GM11168 (cell line): Measurements from ENCODE around the gene PLEKHG4B.

Experiments used
- in situ Hi-C: fragments of 300-500 bp; cut with MboI; formaldehyde crosslinking; loops from one replicate; pipeline ENCODE4 v1.12.0; 2022; ENCODE audit warnings: low sequenced_read_pairs; ENCODE audit not compliant: unreplicated experiment

The PLEKHG4B gene

DNA sequence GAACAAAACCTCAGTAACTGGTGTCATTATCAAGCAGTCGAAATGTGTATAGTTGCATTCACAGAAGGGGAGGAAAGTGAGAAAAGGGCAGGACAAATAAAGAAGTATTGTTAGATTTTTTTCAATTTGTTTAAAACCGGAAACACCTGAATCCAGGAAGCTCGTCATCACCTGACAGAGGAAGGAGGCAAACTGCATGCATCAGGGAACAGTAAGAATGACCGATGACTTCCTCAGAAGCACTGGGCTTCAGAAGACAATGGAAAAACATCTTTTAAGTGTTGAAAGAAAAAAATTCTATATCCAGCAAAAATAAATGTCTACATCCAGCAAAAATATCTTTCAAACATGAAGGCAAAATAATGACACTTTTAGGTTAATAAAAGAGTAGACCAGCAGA is 29.5 kb downstream of the PLEKHG4B start:
- in situ Hi-C loops, result no loop called here

DNA sequence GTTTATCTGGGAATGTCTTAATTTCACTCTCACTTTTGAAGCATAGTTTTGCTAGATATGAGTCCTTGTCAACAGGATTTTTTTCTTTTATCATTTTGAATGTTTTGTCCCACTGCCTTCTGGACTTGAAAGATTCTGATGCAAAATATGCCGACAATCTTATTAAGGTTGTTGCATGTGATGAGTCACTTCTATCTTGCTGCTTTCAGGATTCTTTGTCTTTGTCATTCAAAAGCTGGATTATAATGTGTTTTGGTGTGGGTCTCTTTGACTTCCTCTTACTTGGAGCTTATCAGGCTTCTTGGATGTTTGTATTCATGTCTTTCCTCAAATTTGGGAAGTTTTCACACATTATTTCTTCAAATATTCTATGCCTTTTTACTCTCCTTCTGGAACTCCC is 33.8 kb downstream of the PLEKHG4B start:
- in situ Hi-C loops, result no loop called here

DNA sequence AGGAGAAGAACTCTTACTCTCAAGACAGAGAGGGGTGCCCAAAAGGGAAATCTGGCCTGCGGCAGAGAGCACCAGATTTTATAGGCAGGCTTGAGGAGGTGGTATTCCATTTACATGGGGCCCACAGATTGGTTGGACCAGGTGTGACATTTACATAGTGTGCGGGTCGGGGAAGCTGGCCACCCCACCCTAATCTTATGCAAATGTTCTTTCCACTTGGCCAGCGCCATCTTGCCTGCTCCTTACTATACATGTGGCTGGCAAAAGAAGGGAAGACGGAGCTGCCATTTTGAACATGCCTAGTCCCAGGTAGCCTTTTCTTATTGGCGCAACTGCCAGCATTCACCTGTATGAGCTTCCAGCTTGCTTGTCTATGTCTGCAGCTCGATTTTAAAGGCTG is 34.8 kb downstream of the PLEKHG4B start:
- in situ Hi-C loops, result no loop called here

DNA sequence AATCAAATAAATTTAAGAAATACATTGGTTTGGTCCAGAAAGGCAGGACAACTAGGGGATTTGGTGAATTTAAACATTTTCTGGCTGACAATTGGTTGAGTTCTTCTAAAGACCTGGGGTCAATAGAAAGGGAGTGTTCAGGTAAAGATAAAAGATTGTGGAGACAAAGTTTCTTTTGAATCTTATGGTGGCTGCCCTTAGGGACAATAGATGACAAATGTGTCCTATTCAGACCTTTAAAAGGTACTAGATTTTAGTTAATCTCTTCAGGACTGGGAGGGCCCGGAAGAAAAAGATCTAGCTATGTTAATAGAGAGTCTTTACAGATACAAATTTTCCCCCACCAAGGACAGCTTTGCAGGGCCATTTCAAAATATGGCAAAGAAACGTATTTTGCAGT is 35.9 kb downstream of the PLEKHG4B start:
- in situ Hi-C loops, result no loop called here

GRCh38 chr5:128446-128845 is 36.5 kb downstream of the PLEKHG4B start:
- in situ Hi-C loops, result no loop called here

DNA sequence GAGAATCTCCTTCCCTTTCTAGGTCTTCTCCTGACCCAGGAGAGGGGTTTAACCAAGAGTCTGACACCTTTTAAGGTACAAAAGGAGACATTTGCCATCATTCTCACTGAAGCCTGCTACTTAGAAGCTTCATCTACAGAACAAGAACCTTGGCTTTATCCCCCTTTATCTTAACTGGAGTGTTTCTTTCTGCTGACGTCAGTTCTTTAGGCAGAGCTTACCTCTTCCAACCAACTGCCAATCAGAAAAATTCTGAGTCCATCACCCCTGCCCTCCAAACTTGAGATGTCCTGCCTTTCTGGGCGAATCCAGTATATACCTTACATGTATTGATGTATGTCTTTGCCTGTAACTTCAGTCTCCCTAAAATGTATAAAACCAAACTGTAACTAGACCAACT is 37.2 kb downstream of the PLEKHG4B start:
- in situ Hi-C loops, result no loop called here

- in situ Hi-C loops, result no loop called here
These were observed 37.9 kb downstream of the PLEKHG4B start for GRCh38 chr5:129820-130219.

- in situ Hi-C loops, result no loop called here
These were observed 38.7 kb downstream of the PLEKHG4B start for GRCh38 chr5:130601-131131.

DNA sequence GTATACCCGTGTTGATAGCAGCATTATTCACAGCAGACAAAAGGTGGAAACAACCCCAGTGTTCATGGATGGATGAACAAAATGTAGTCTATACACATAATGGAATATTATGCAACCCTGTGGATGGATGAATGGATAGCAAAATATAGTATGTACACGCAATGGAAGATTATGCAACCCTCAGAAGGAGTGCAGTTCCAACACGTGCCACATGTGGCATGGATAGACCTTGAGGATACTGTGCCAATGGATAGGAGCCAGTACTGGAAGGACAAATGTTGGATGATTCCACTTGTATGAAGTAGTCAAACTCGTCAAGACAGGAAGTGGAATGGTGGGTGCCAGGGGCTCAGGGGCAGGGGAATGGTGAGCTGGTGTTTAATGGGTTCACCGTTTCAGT is 44.9 kb downstream of the PLEKHG4B start:
- in situ Hi-C loops, result no loop called here

- in situ Hi-C loops, result no loop called here
These were observed 45.8 kb downstream of the PLEKHG4B start for GRCh38 chr5:137741-138140.

GRCh38 chr5:138936-139335 is 47.0 kb downstream of the PLEKHG4B start:
- in situ Hi-C loops, result no loop called here

DNA sequence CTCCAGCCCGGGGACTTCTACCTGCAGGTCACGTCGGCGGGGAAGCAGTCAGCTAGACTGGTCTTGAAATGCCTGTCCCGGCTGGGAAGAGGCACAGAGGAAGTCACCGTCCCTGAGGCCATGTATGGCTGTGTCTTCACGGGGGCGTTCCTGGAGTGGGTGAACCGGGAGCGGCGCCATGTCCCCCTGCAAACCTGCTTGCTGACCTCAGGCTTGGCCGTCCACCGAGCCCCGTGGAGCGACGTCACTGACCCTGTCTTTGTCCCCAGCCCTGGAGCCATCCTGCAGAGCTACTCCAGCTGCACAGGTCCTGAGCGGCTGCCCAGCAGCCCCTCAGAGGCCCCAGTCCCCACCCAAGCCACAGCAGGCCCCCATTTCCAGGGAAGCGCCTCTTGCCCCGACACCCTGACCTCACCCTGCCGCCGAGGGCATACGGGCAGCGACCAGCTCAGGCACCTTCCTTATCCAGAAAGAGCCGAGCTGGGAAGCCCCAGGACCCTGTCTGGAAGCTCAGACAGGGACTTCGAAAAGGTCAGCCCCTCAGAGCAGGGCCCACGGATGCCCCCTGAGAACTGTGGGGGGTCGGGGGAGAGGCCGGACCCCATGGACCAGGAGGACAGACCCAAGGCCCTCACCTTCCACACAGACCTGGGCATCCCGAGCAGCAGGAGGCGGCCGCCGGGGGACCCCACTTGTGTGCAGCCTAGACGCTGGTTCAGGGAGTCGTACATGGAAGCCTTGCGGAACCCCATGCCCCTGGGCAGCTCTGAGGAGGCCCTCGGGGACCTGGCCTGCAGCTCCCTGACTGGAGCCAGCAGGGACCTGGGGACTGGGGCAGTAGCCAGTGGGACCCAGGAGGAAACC is 47.8 kb downstream of the PLEKHG4B start:
- in situ Hi-C loops, result no loop called here

DNA sequence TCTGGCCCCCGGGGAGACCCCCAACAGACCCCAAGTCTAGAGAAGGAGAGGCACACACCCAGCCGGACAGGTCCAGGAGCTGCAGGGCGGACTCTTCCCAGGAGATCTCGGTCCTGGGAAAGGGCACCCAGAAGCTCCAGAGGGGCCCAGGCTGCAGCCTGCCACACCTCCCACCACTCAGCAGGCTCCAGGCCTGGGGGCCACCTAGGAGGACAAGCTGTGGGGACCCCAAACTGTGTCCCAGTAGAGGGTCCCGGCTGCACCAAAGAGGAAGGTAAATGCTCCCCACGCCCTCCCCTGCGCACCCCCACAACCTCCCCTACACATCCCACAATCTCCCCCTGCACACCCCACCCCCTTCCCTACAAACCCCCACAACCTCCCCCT is 48.5 kb downstream of the PLEKHG4B start:
- in situ Hi-C loops, result no loop called here

GRCh38 chr5:141211-141610 is 49.2 kb downstream of the PLEKHG4B start:
- in situ Hi-C loops, result no loop called here

- in situ Hi-C loops, result no loop called here
These were observed 49.8 kb downstream of the PLEKHG4B start for GRCh38 chr5:141761-142160.

GRCh38 chr5:142246-142810 is 50.4 kb downstream of the PLEKHG4B start:
- in situ Hi-C loops, result no loop called here

DNA sequence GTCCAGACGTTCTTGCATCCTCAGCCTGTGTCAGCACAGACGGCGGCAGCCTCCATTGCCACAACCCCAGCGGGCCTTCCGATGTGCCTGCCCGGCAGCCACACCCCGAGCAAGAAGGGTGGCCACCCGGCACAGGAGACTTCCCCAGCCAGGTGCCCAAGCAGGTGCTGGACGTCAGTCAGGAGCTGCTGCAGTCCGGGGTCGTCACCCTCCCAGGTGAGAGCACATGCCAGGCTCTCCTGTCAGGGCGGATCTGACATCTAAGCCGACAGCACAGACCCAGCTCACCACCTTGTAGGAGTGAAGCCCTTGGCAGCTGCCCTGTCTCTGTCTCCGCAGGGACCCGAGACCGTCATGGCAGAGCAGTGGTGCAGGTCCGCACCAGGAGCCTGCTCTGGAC is 51.1 kb downstream of the PLEKHG4B start:
- in situ Hi-C loops, result no loop called here

DNA sequence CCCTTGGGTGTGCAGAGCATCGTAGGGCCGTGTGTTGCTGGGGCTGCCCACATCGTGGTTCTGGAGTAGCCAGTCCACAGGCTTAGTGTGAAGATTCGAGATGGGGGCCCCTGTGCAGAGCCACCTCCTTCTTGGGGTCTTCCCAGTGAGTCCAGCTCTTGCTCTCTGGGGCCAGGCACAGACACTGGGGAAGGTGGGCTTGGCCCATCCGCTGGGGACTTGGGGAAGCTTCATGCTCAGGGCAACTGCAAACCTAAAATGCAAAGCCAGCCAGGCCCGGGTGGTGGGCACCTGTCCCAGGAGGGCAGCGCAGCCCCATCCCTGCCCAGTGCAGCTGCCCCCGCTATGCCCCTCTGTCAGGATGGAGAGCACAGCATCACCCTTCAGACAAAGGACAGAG is 53.0 kb downstream of the PLEKHG4B start:
- in situ Hi-C loops, result no loop called here

DNA sequence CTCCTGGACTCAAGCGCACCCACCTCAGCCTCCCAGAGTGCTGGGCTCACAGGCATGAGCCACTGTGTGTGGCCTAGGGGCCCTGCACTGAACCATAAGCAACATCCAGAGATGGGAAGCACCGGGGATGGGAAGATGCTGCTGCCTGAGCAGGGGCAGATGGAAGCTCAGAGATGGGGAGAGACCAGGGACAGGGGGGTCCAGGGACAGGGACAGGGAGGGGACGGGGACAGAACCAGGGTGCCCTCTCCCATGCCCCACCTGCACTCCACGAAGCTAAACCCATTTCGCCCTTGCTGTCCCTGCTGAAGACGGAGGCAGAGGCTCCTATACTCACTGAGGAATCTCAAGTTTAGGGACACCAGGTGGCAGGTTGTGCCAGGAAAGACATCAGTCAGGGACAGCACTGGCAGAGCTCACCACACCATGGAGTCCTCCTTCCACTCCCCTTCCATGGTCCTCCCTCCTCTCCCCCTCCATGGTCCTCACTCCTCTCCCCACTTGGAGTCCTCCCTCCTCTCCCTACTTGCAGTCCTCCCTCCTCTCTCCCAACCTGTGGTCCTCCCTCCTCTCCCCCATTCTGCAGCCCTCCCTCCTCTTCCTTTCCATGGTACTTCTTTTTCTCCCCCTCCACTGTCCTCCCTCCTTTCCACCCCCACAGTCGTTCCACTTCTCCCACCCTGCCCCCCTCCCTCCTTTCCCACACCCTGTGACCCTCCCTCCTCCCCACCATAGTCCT is 53.8 kb downstream of the PLEKHG4B start:
- in situ Hi-C loops, result no loop called here

GRCh38 chr5:147751-148150 is 55.8 kb downstream of the PLEKHG4B start:
- in situ Hi-C loops, result no loop called here
